ENCODE results near the gene LRRC31. TPM values are rescaled to one million over a fixed set of nuclear protein-coding genes. Genes with fewer than 3 reads are reported as not detected.

The LRRC31 gene
- total RNA-seq, 2 donors from 2014 or later: not detected

DNA sequence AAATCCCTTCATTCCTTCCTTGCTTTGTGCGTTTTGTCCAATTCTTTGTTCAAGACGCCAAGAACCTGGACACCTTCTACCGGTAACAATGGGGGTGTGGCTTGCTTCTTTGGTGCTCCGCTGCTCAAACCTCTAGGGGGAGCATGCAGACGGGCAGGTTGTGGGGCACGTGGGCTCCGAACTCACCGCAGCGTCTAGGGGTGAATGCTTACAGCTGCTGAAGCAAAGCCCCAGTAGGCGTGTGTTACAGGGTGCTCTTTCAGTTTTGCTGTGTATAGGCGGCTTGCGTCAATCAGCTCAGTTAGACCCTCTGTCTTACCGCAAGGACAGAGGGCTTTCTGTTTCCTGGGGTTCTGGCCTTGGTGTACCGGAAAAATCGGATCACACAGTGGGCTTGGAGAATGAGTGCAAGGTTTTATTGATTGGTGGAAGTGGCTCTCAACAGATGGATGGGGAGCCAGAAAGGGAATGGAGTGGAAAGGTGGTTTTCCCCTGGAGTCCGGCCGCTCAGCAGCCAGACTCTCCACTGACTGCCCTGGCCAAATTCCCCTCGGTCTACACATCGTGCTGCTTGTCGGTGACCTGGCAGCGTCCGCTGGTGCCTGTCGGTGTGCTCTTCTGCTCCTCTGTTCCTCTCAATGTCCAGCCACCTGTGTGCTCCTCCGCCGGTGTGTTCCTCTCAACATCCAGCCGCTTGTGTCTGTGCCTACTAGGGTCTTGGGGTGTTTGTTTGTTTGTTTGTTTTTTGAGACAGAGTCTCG, 55.8 kb downstream of the LRRC31 start:
- H3K4me3 ChIP-seq (ENCODE audit: low read length): no peak overlapping the region
- H3K27ac Mint-ChIP-seq: no peak overlapping the region
- no peak overlapping the region for H3K27ac ChIP-seq (ENCODE audit: low read depth, low read length)
- peak overlapping the region; percentile 71 for H3K4me3 Mint-ChIP-seq
- no peaks in the 10 kb centered on the region for H3K27me3 ChIP-seq (ENCODE audit: control insufficient read depth, insufficient read depth, low read length, poor library complexity, severe bottlenecking)
- peaks cover 11% of the 10 kb centered on the region for H3K9me3 ChIP-seq (ENCODE audit: control insufficient read depth, low read length)
- H3K4me1 Mint-ChIP-seq: peaks cover 17% of the 10 kb centered on the region
- peaks cover 14% of the 10 kb centered on the region for H3K9me3 Mint-ChIP-seq
- DNase-seq: peak; percentile 86
- no peaks in the 10 kb centered on the region for H3K4me1 ChIP-seq (ENCODE audit: control insufficient read depth, insufficient read depth, low read length)
- no peaks in the 10 kb centered on the region for H3K36me3 Mint-ChIP-seq (ENCODE audit: low read depth)
- H3K9ac ChIP-seq (ENCODE audit: extremely low read depth, low read length, poor library complexity, severe bottlenecking): no peak overlapping the region
- TF ChIP-seq, protein P1, sequence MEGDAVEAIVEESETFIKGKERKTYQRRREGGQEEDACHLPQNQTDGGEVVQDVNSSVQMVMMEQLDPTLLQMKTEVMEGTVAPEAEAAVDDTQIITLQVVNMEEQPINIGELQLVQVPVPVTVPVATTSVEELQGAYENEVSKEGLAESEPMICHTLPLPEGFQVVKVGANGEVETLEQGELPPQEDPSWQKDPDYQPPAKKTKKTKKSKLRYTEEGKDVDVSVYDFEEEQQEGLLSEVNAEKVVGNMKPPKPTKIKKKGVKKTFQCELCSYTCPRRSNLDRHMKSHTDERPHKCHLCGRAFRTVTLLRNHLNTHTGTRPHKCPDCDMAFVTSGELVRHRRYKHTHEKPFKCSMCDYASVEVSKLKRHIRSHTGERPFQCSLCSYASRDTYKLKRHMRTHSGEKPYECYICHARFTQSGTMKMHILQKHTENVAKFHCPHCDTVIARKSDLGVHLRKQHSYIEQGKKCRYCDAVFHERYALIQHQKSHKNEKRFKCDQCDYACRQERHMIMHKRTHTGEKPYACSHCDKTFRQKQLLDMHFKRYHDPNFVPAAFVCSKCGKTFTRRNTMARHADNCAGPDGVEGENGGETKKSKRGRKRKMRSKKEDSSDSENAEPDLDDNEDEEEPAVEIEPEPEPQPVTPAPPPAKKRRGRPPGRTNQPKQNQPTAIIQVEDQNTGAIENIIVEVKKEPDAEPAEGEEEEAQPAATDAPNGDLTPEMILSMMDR (conservative IDR thresholded peaks at IDR 0.05): peak; percentile 79
- peaks cover 11% of the 10 kb centered on the region for H3K27me3 Mint-ChIP-seq (ENCODE audit: insufficient read depth)
- 82 to 88% methylated on average over 11 to 27 of the region's 27 CpGs for WGBS, 2 experiments (ENCODE audit: insufficient coverage in 1 of 2, insufficient read length in 1 of 2)
- no peaks in the 10 kb centered on the region for H3K36me3 ChIP-seq (ENCODE audit: control insufficient read depth, insufficient read depth, low read length)

DNA sequence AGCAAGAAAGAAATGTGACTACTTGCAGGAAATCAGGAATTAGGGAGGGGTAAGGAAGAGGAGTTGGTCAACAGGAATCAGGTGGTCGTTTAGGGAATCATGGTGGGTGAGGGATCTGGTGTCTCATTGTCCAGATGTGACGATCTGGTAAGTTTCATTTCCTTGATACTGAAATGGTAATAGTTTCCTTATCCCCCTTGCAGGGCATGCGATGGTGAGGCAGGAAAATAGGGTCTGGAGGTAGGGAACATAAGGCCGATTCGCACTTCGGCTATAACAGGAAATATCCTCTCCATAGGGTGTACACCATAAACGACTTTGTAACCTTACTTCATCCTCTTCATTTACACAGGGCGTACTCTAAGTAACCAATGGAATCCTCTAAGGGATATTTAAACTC, 56.5 kb downstream of the LRRC31 start:
- no peak for DNase-seq
- peaks cover under 1% of the 10 kb centered on the region for H3K36me3 Mint-ChIP-seq (ENCODE audit: low read depth)
- no peaks in the 10 kb centered on the region for H3K27me3 ChIP-seq (ENCODE audit: control insufficient read depth, insufficient read depth, low read length, poor library complexity, severe bottlenecking)
- peaks cover 11% of the 10 kb centered on the region for H3K27me3 Mint-ChIP-seq (ENCODE audit: insufficient read depth)
- 89 to 94% methylated on average over 6 to 8 of the region's 8 CpGs for WGBS, 2 experiments (ENCODE audit: insufficient coverage in 1 of 2, insufficient read length in 1 of 2)
- peak overlapping the region; percentile 93 for H3K27ac Mint-ChIP-seq
- peak overlapping the region; percentile 71 for H3K4me3 Mint-ChIP-seq
- H3K4me3 ChIP-seq (ENCODE audit: low read length): peak overlapping the region; percentile 74
- no peak overlapping the region for H3K27ac ChIP-seq (ENCODE audit: low read depth, low read length)
- no peak overlapping the region for H3K9ac ChIP-seq (ENCODE audit: extremely low read depth, low read length, poor library complexity, severe bottlenecking)
- no peaks in the 10 kb centered on the region for H3K4me1 ChIP-seq (ENCODE audit: control insufficient read depth, insufficient read depth, low read length)
- H3K4me1 Mint-ChIP-seq: peaks cover 17% of the 10 kb centered on the region
- H3K9me3 Mint-ChIP-seq: peaks cover 14% of the 10 kb centered on the region
- no peaks in the 10 kb centered on the region for H3K36me3 ChIP-seq (ENCODE audit: control insufficient read depth, insufficient read depth, low read length)
- peaks cover 11% of the 10 kb centered on the region for H3K9me3 ChIP-seq (ENCODE audit: control insufficient read depth, low read length)
- TF ChIP-seq, protein P1 (conservative IDR thresholded peaks at IDR 0.05): no peak

DNA sequence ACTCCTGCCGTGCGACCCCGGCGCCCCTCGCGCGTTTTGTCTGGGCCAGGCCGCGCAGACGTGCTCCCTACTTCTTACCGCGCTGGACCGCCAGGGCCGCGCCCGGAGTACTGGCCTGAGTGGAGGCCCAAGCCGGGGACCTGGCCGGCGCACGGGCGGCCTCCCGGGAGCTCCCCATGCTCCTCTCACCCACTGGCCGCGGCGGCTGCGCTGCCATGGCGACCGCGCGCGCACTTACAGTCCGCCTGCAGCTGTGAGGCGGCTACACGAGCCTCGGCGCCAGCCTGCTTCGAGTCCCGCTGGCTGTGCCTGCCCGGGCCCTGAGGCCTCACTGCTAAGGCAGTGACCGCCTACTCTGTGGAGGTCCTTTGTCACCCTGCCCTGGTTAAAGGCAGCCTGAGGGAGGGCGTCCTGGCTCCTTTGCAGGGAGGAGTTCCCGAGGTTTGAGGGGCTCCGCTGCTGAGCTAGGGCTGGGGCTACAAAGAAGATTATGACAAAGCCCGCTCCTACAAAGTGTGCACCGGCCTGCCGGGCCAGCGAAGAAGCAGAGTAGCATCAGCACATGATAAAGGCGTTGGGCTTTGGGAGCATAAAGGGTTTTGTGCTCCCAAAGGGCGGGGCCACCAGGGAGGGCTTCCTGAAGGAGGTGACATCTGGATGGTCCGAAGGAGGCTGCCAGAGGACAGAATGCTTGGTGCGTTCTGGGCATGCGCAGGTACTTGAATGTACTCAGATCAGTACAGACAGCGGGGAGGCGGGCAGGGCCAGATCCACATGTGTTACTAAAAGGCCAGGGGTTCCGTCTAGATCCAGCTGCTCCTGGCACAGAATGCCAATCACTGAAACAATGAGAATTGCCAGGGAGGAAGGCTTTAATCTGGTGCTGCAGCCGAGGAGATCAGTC, 57.2 kb downstream of the LRRC31 start, which contains the start of the genes LRRC34 and LRRIQ4:
Gene LRRC34 (minus strand): TSS at position 573 of the 904 bp plus-strand sequence. CDS start 356 bp downstream, at position 217.
Gene LRRIQ4 (plus strand): TSS at position 539 of the 904 bp plus-strand sequence. CDS start 9,052 bp downstream, outside the sequence.
- H3K27ac Mint-ChIP-seq: peak within 1 kb of the TSS; percentile 93
- DNase-seq: peak; percentile 94
- peak within 1 kb of the TSS; percentile 83 for H3K27ac ChIP-seq (ENCODE audit: low read depth, low read length)
- no peaks in the 10 kb centered on the region for H3K4me1 ChIP-seq (ENCODE audit: control insufficient read depth, insufficient read depth, low read length)
- no peaks in the 10 kb centered on the region for H3K36me3 ChIP-seq (ENCODE audit: control insufficient read depth, insufficient read depth, low read length)
- H3K9me3 Mint-ChIP-seq: peaks cover 14% of the 10 kb centered on the region
- peaks cover 11% of the 10 kb centered on the region for H3K9me3 ChIP-seq (ENCODE audit: control insufficient read depth, low read length)
- peak within 1 kb of the TSS; percentile 74 for H3K4me3 ChIP-seq (ENCODE audit: low read length)
- TF ChIP-seq, protein P1 (conservative IDR thresholded peaks at IDR 0.05): peak; percentile 20
- peaks cover 17% of the 10 kb centered on the region for H3K4me1 Mint-ChIP-seq
- H3K4me3 Mint-ChIP-seq: peak within 1 kb of the TSS; percentile 71
- WGBS, 2 experiments (ENCODE audit: insufficient coverage in 1 of 2, insufficient read length in 1 of 2): 25 to 42% methylated on average over 25 to 56 of the region's 56 CpGs
- no peaks in the 10 kb centered on the region for H3K27me3 ChIP-seq (ENCODE audit: control insufficient read depth, insufficient read depth, low read length, poor library complexity, severe bottlenecking)
- H3K36me3 Mint-ChIP-seq (ENCODE audit: low read depth): peaks cover 4% of the 10 kb centered on the region
- peak within 1 kb of the TSS; percentile 52 for H3K9ac ChIP-seq (ENCODE audit: extremely low read depth, low read length, poor library complexity, severe bottlenecking)
- H3K27me3 Mint-ChIP-seq (ENCODE audit: insufficient read depth): peaks cover 11% of the 10 kb centered on the region

All from endodermal cell (in vitro differentiated cells).